ENCODE data around the gene PTPRG. TPM values are rescaled to one million over a fixed set of nuclear protein-coding genes. Genes with fewer than 3 reads are reported as not detected.

Gene PTPRG
- polyA plus RNA-seq, 3 donors: 76.9 to 94.9 (median 92.1) TPM

- no peak for DNase-seq (ENCODE audit: extremely low read depth in 1 of 11, low read depth in 9 of 11, low spot score in 4 of 11)
These were observed 731.8 kb downstream of the PTPRG start for GRCh38 chr3:62293051-62293780.

- no peak for DNase-seq (ENCODE audit: extremely low read depth in 1 of 11, low read depth in 9 of 11, low spot score in 4 of 11)
These were observed 734.2 kb downstream of the PTPRG start for GRCh38 chr3:62295571-62295970.

GRCh38 chr3:62300617-62301016, 739.2 kb downstream of the PTPRG start:
- DNase-seq (ENCODE audit: extremely low read depth in 1 of 11, low read depth in 9 of 11, low spot score in 4 of 11): no peak

GRCh38 chr3:62312201-62312600, 750.8 kb downstream of the PTPRG start:
- DNase-seq (ENCODE audit: extremely low read depth in 1 of 11, low read depth in 9 of 11, low spot score in 4 of 11): no peak

GRCh38 chr3:62316525-62316924, 755.2 kb downstream of the PTPRG start:
- DNase-seq (ENCODE audit: extremely low read depth in 1 of 11, low read depth in 9 of 11, low spot score in 4 of 11): no peak

- DNase-seq (ENCODE audit: extremely low read depth in 1 of 11, low read depth in 9 of 11, low spot score in 4 of 11): no peak
These were observed 757.0 kb downstream of the PTPRG start for GRCh38 chr3:62318365-62318751.

GRCh38 chr3:62318752-62319569, 757.6 kb downstream of the PTPRG start:
- DNase-seq (ENCODE audit: extremely low read depth in 1 of 11, low read depth in 9 of 11, low spot score in 4 of 11): peak; percentile 65 to 83 (median 73)

GRCh38 chr3:62319570-62320243, 758.3 kb downstream of the PTPRG start:
- no peak for DNase-seq (ENCODE audit: extremely low read depth in 1 of 11, low read depth in 9 of 11, low spot score in 4 of 11)

- DNase-seq (ENCODE audit: extremely low read depth in 1 of 11, low read depth in 9 of 11, low spot score in 4 of 11): no peak
These were observed 761.9 kb downstream of the PTPRG start for GRCh38 chr3:62323241-62323640.

- no peak for DNase-seq (ENCODE audit: extremely low read depth in 1 of 11, low read depth in 9 of 11, low spot score in 4 of 11)
These were observed 764.5 kb downstream of the PTPRG start for GRCh38 chr3:62325896-62326295.

- DNase-seq (ENCODE audit: extremely low read depth in 1 of 11, low read depth in 9 of 11, low spot score in 4 of 11): no peak
These were observed 768.6 kb downstream of the PTPRG start for GRCh38 chr3:62329971-62330370.

GRCh38 chr3:62332017-62332416, 770.6 kb downstream of the PTPRG start:
- DNase-seq (ENCODE audit: extremely low read depth in 1 of 11, low read depth in 9 of 11, low spot score in 4 of 11): no peak

GRCh38 chr3:62332835-62333244, 771.5 kb downstream of the PTPRG start:
- DNase-seq (ENCODE audit: extremely low read depth in 1 of 11, low read depth in 9 of 11, low spot score in 4 of 11): peak in 4 of 11 donors; percentile 2 to 8 (median 6)

- no peak for DNase-seq (ENCODE audit: extremely low read depth in 1 of 11, low read depth in 9 of 11, low spot score in 4 of 11)
These were observed 773.8 kb downstream of the PTPRG start for GRCh38 chr3:62335196-62335595.

GRCh38 chr3:62343755-62344154, 782.4 kb downstream of the PTPRG start:
- no peak for DNase-seq (ENCODE audit: extremely low read depth in 1 of 11, low read depth in 9 of 11, low spot score in 4 of 11)

Data from renal cortex interstitium (tissue), 11 donors.